D721Med (cell line): ENCODE measurements around the gene DSCAM.

Experiments
- DNase-seq: peaks from one replicate; pipeline ENCODE4 v3.0.0; 2011; ENCODE audit warnings: low spot score; ENCODE audit not compliant: insufficient read length
- FAIRE-seq: peaks from 2 replicates; lab custom pipeline; 2011; peaks lifted over from hg19 to GRCh38; lab: Jason Lieb, UNC
- CTCF ChIP-seq: IDR thresholded peaks from 2 replicates; pipeline ENCODE4 v1.5.1; 2012; ENCODE audit warnings: mild to moderate bottlenecking, control low read depth; ENCODE audit not compliant: insufficient read depth; ENCODE audit errors: missing control alignments

Gene DSCAM

GRCh38 chr21:40546647-40547046 is 300.3 kb downstream of the DSCAM start:
- no peak for FAIRE-seq
- TF ChIP-seq CTCF = no peak
- no peak for DNase-seq

GRCh38 chr21:40540216-40540615 is 306.7 kb downstream of the DSCAM start:
- FAIRE-seq = no peak
- no peak for TF ChIP-seq CTCF
- DNase-seq = no peak

- no peak for TF ChIP-seq CTCF
Measured at GRCh38 chr21:40534886-40535285, 312.1 kb downstream of the DSCAM start.

GRCh38 chr21:40531431-40532110 is 315.4 kb downstream of the DSCAM start:
- no peak for DNase-seq
- FAIRE-seq = no peak
- TF ChIP-seq CTCF = no peak

More at GRCh38 chr21:40534886-40535285, 312.1 kb downstream of the DSCAM start:
- FAIRE-seq (no peak), DNase-seq (no peak)

- TF ChIP-seq CTCF = no peak
- DNase-seq (no peak), FAIRE-seq (no peak)
Measured at GRCh38 chr21:40531016-40531415, 315.9 kb downstream of the DSCAM start.

GRCh38 chr21:40517646-40518045 is 329.3 kb downstream of the DSCAM start:
- no peak for TF ChIP-seq CTCF
- no peak for FAIRE-seq
- DNase-seq = no peak

GRCh38 chr21:40516335-40516734 is 330.6 kb downstream of the DSCAM start:
- no peak for TF ChIP-seq CTCF
- DNase-seq = no peak
- FAIRE-seq = no peak
